Activated CD8-positive, alpha-beta memory T cell treated with anti-CD3 and anti-CD28 coated beads, Interleukin-2, amount 10 ng/mL, durations not matched to agents 7 days and 5 days (primary cell): ENCODE data around the gene DAZAP2. TPM values are rescaled to one million over a fixed set of nuclear protein-coding genes. Genes with fewer than 3 reads are reported as not detected.
A peak's percentile ranks its signal among the peaks of the same experiment; 100 is the strongest.
"Not testable (repeated sequence)": the region's sequence is repeated elsewhere in the genome, so short reads cannot be mapped to it uniquely, and the experiment has no call there.

Experiments
- ATAC-seq: fragments of 150-1000 bp; cut with Tn5 transposase; one replicate; pipeline ENCODE4 v1.10.0; 2021; ENCODE audit warnings: moderate library complexity
- CTCF ChIA-PET: fragments of 350-600 bp; sonication (Branson Sonifier 250); formaldehyde crosslinking; loops from one replicate; lab custom pipeline; 2021; ENCODE audit warnings: antibody characterized with exemption; lab: Charles Lee
- DNase-seq: peaks from one replicate; pipeline ENCODE4 v3.0.0-alpha.2; 2020
- H3K27ac Mint-ChIP-seq: one replicate; pipeline ENCODE4 v1.8.0; 2021; ENCODE audit warnings: mild to moderate bottlenecking, mixed read lengths
- H3K27me3 Mint-ChIP-seq: one replicate; pipeline ENCODE4 v1.8.0; 2021; ENCODE audit warnings: mixed read lengths
- H3K36me3 Mint-ChIP-seq: one replicate; pipeline ENCODE4 v1.8.0; 2021; ENCODE audit warnings: mild to moderate bottlenecking, mixed read lengths
- H3K4me1 Mint-ChIP-seq: one replicate; pipeline ENCODE4 v1.8.0; 2021; ENCODE audit warnings: mixed read lengths
- H3K4me3 Mint-ChIP-seq: one replicate; pipeline ENCODE4 v1.8.0; 2021; ENCODE audit warnings: mild to moderate bottlenecking, moderate library complexity, mixed read lengths
- H3K9me3 Mint-ChIP-seq: one replicate; pipeline ENCODE4 v1.8.0; 2022; ENCODE audit warnings: low read depth, mixed read lengths
- total RNA-seq, 2 experiments: library from RNA; stranded (reverse); gene quantifications; one replicate each; pipeline ENCODE4 v1.2.3, GENCODE V29; 2021

DAZAP2 gene
- total RNA-seq, 2 experiments from 2014 or later = 174 to 181 TPM

DNA sequence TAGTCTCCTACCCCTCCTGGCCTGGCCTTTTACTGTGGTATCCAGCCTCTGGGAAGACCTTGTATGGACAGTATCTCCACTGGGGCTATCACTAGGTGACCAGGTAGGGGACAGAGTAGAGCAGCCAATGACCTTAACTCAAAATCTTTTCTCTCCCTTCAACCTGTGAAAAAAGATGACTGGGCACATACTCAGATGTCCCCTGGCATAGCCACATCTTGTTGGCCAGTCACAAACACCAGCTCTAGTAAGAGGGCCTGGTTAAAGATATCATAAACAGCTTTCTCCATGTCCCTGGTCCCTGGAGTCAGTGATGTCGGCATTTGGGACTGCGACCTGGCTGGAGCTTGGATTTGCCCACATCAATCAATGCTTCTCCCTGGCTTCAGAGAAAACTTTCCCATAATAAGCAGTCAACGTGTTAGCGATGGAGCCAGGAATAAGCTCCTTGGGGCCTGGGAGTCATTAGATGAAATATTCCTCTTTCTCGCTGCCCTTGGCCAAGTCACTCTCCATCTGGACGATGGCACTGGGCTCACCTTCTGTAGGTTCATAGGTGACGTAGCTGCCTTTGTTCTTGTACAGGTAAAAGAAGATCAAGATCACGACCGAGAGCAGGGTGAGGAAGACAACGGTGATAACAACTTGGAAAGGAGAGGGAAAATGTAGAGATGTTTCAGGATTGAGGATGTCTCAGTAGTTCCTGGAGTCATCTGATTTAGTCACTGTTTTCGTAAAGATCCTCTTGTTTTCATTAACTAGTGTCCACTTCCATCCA, 7.0 kb downstream of the DAZAP2 start:
- peaks cover 47% of the 10 kb centered on the region for H3K4me1 Mint-ChIP-seq
- no peaks in the 10 kb centered on the region for H3K27me3 Mint-ChIP-seq
- H3K27ac Mint-ChIP-seq = peak overlapping the region; percentile 85
- DNase-seq (no peak), ATAC-seq (no peak)
- H3K4me3 Mint-ChIP-seq = no peak overlapping the region
- CTCF ChIA-PET = interaction anchor here (0.7 to 2.4 kb wide), 4 partner anchors 17 to 480 kb away, joined by 3 to 10 read pairs (median 6); no protein-coding TSS in a partner anchor
- no peaks in the 10 kb centered on the region for H3K9me3 Mint-ChIP-seq
- H3K36me3 Mint-ChIP-seq = peaks cover 35% of the 10 kb centered on the region

DNA sequence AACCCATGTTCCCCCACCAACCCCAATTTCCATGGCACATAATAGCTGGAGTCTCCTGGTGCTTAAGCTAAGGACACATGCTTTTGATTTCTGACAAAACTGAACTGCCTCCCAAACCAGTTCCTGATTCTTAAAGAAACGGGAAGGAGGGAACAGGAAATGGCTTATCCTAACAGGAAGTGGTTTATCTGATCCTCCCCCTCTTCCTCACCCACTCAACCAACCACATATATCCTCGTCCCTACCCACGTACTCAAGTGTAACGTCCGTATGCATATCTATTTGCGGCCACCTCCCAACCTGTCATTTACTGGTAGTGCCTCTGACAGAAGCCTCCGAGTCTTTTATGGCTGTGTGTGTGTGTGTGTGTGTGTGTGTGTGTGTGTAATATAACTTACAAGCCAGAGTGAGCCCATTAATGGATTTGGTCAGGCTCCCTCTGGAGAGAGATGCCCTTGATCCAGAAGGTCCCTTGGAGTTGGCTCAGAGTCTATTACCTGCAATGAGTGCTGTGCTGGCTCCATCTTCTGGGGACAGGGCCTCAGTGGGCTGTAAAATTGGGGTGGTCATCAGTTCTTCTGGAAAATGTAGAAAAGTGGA, 7.7 kb downstream of the DAZAP2 start:
- Mint-ChIP-seq H3K27me3 (no peaks in the 10 kb centered on the region), H3K4me1 (peaks cover 42% of the 10 kb centered on the region), H3K4me3 (peak overlapping the region; percentile 11), H3K27ac (peak overlapping the region; percentile 85), H3K36me3 (peaks cover 28% of the 10 kb centered on the region), H3K9me3 (no peaks in the 10 kb centered on the region)
- CTCF ChIA-PET = interaction anchor here (1.4 to 2.4 kb wide), 3 partner anchors 16 to 481 kb away, joined by 3 to 10 read pairs (median 9); no protein-coding TSS in a partner anchor
- ATAC-seq = peak; percentile 72
- DNase-seq = peak; percentile 60

DNA sequence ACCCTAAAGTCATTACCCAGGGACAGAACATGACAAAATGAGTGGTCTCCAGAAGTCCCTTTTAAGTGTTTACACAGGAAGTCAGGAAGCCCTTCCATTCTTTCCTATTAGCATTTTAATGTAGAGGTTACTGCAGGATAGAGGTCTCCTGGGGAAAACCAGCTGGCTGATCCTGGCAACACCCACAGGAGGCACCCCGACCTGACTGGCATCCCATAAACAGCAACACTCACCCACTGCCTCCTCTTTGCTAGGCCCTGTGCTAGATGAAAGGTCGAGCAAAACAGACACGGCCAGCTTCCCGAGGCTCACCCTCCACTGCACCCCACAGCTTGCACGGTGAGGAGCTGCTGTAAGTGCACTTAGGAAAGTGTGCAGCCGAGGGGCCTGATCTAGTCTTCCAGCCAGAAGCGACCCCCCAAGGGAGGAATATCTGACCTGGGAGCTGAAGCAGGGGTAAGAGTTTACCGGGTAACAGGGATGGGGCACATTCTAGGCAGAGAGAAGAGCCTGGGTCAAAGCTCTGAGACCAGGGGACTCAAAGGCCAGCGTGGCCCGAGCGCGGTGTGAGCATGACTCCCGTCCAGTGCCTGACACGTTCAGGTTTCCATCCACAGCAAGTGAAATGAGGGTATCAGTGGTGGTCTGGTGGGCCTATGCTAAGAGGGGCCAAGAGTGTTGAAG, 9.0 kb downstream of the DAZAP2 start:
- no peak overlapping the region for H3K4me3 Mint-ChIP-seq
- CTCF ChIA-PET = no interaction called here

DNA sequence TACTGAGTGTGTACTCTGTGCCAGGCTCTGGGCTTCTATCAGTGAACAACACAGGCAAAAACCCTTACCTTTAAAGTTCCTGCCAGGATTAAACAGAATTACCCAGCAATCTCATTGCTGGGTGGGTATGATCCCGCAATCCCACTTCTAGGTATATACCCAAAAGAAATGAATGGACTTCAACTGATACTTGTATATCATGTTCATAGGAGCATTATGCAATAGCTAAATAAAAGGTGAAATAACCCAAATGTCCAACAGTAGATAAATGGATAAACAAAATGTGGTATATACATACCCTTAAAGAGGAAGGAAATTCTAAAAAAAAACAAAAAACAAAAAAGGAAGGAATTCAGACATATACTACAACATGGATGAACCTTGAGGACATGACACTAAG, 14.7 kb downstream of the DAZAP2 start:
- DNase-seq (no peak), ATAC-seq (no peak)
- Mint-ChIP-seq H3K36me3 (peaks cover 1% of the 10 kb centered on the region), H3K4me3 (no peak overlapping the region), H3K27ac (no peak overlapping the region), H3K27me3 (no peaks in the 10 kb centered on the region), H3K9me3 (no peaks in the 10 kb centered on the region), H3K4me1 (peaks cover 4% of the 10 kb centered on the region)
- CTCF ChIA-PET = interaction anchor here (0.7 to 1.8 kb wide), 15 partner anchors 10 to 488 kb away, joined by 3 to 14 read pairs (median 4); partner anchors contain the start of genes DAZAP2, POU6F1 and SLC11A2

More for the DNA sequence above, 9.0 kb downstream of the DAZAP2 start:
- no peak for ATAC-seq
- no peaks in the 10 kb centered on the region for H3K27me3 Mint-ChIP-seq
- H3K9me3 Mint-ChIP-seq = no peaks in the 10 kb centered on the region
- DNase-seq = no peak
- peaks cover 37% of the 10 kb centered on the region for H3K4me1 Mint-ChIP-seq
- peaks cover 19% of the 10 kb centered on the region for H3K36me3 Mint-ChIP-seq
- H3K27ac Mint-ChIP-seq = no peak overlapping the region

DNA sequence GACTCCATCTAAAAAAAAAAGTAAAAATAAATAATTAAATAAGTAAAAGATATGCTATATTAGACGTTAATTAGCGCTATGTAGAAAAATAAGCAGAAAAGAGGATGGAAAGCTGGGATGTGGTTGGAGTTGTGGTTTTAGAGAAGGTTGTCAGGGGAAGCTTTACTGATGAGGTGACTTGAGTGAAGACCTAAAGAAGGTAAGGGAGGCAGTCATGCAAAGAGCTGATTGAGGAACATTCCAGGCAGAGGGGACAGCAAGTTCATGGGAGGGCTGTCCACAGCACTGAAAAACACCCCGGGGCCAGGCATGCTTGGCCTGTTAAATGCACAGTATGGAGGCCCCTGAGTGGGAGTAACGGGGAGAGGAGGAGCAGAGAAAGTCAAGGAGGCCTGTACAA, 15.9 kb downstream of the DAZAP2 start:
- Mint-ChIP-seq H3K4me1 (peaks cover 3% of the 10 kb centered on the region), H3K4me3 (no peak overlapping the region), H3K36me3 (no peaks in the 10 kb centered on the region), H3K9me3 (no peaks in the 10 kb centered on the region), H3K27ac (no peak overlapping the region), H3K27me3 (no peaks in the 10 kb centered on the region)
- DNase-seq (no peak), ATAC-seq (no peak)
- CTCF ChIA-PET = interaction anchor here (1.1 kb wide), 1 partner anchor 17 kb away, joined by 3 read pairs; no protein-coding TSS in a partner anchor

DNA sequence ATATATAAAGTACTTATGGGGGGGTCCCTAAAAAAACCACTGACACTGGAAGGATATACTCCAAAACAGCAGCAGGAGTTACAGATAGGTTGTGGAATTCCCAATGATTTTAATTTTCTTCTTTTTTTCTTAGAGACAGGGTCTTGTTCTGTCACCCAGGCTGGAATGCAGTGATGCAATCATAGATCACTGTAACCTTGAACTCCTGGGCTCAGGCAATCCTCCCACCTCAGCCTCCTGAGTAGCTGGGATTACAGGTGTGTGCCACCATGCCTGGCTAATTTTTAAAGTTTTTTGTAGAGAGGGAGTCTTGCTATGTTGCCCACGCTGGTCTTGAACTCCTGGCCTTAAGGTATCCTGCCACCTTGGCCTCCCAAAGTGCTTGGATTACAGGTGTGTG, 21.0 kb downstream of the DAZAP2 start:
- H3K27me3 Mint-ChIP-seq, H3K9me3 Mint-ChIP-seq, H3K27ac Mint-ChIP-seq, H3K36me3 Mint-ChIP-seq, H3K4me1 Mint-ChIP-seq, ATAC-seq, H3K4me3 Mint-ChIP-seq, DNase-seq: not testable (repeated sequence)
- CTCF ChIA-PET = interaction anchor here (1.4 kb wide), 1 partner anchor 90 kb away, joined by 3 read pairs; no protein-coding TSS in a partner anchor

DNA sequence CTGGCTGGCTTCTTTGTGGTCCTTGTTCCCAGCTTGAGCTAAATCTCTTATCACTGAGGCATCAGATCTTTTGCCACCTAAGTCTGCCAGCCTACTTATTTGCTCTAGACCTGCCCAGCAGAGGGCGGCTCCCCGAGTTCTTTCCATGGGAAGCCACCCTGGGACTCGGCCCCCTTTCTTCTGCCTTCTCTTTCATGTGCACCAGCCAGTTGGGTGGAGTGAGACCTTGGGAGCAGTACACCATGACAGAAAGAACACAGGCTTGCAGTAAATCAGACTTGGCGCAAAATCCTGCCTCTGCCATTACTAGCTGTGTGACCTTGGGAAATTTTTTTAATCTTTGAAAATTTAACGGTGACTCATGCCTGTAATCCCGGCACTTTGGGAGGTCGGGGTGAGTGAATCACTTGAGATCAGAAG, 24.1 kb downstream of the DAZAP2 start:
- CTCF ChIA-PET = interaction anchor here (0.6 to 3.6 kb wide), 9 partner anchors 8 to 251 kb away, joined by 3 to 34 read pairs (median 4); partner anchors contain the start of genes DAZAP2 and POU6F1
- H3K4me3 Mint-ChIP-seq = no peak overlapping the region
- peaks cover 14% of the 10 kb centered on the region for H3K4me1 Mint-ChIP-seq
- ATAC-seq (peak; percentile 31), DNase-seq (peak; percentile 51)
- H3K27me3 Mint-ChIP-seq = no peaks in the 10 kb centered on the region
- no peak overlapping the region for H3K27ac Mint-ChIP-seq
- no peaks in the 10 kb centered on the region for H3K9me3 Mint-ChIP-seq
- peaks cover 2% of the 10 kb centered on the region for H3K36me3 Mint-ChIP-seq

DNA sequence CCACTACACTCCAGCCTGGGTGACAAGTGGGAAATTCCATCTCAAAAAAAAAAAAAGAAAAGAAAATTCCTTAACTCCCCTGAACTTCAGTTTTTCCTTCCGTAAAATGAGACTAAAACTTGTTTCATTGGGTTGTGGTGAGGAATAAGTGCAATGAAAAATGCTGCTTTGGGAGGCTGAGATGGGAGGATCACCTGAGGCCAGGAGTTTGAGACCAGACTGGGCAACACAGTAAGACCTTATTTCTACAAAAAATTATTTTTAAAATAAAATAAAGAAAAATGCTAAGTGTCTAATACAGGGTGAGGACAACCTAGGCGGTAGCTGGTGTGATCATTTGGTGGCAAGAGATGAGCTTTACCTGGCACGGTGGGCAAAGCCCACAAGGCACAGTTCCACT, 24.7 kb downstream of the DAZAP2 start:
- H3K27me3 Mint-ChIP-seq = peaks cover 4% of the 10 kb centered on the region
- CTCF ChIA-PET = interaction anchor here (1.0 to 3.6 kb wide), 7 partner anchors 10 to 89 kb away, joined by 3 to 34 read pairs (median 9); partner anchors contain the start of gene DAZAP2
- H3K36me3 Mint-ChIP-seq = peaks cover 2% of the 10 kb centered on the region
- no peak for ATAC-seq
- DNase-seq = no peak
- no peak overlapping the region for H3K27ac Mint-ChIP-seq
- H3K4me1 Mint-ChIP-seq = peaks cover 14% of the 10 kb centered on the region
- no peak overlapping the region for H3K4me3 Mint-ChIP-seq
- no peaks in the 10 kb centered on the region for H3K9me3 Mint-ChIP-seq

DNA sequence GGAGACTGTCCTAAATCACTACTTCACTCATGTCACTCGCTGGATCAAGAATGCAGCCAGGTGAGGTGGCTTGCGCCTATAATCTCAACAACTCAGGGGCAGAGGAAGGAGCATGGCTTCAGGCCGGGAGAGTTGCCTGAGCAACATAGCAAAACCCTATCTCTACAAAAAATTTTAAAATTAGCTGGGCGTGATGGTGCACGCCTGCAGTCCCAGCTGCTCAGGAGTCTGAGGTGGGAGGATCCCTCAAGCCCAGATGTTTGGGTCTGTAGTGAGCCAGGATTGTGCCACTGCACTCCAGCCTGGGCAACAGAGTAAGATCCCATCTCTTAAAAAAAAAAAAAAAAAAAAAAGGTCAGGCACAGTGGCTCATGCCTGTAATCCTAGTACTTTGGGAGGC, 25.7 kb downstream of the DAZAP2 start:
- Mint-ChIP-seq H3K36me3 (peaks cover 2% of the 10 kb centered on the region), H3K9me3 (no peaks in the 10 kb centered on the region), H3K4me3 (no peak overlapping the region), H3K27me3 (peaks cover 9% of the 10 kb centered on the region), H3K4me1 (peaks cover 19% of the 10 kb centered on the region), H3K27ac (no peak overlapping the region)
- CTCF ChIA-PET = interaction anchor here (0.6 to 3.6 kb wide), 8 partner anchors 11 to 1922 kb away, joined by 3 to 34 read pairs (median 4); partner anchors contain the start of gene DAZAP2
- ATAC-seq = no peak
- no peak for DNase-seq

DNA sequence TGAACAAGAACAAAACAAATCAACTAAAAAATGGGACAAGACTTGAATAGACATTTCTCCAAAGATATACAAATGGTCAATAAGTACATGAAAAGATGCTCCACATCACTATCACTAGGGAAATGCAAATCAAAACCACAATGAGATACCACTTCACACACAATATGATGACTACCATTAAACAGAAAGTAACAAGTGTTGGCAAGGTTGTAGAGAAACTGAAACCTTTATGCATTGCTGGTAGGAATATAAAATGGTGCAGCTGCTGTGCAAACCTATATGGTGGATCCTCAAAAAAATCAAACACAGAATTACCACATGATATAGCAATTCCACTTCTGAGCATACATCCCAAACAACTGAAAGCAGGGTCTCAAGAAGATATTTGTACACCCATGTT, 26.4 kb downstream of the DAZAP2 start:
- peak; percentile 79 for ATAC-seq
- peak overlapping the region; percentile 83 for H3K27ac Mint-ChIP-seq
- H3K4me1 Mint-ChIP-seq = peaks cover 22% of the 10 kb centered on the region
- peaks cover 12% of the 10 kb centered on the region for H3K27me3 Mint-ChIP-seq
- CTCF ChIA-PET = interaction anchor here (0.7 kb wide), 1 partner anchor 1173 kb away, joined by 3 read pairs; no protein-coding TSS in a partner anchor
- peak overlapping the region; percentile 50 for H3K4me3 Mint-ChIP-seq
- DNase-seq = no peak
- H3K9me3 Mint-ChIP-seq = no peaks in the 10 kb centered on the region
- H3K36me3 Mint-ChIP-seq = peaks cover 2% of the 10 kb centered on the region

DNA sequence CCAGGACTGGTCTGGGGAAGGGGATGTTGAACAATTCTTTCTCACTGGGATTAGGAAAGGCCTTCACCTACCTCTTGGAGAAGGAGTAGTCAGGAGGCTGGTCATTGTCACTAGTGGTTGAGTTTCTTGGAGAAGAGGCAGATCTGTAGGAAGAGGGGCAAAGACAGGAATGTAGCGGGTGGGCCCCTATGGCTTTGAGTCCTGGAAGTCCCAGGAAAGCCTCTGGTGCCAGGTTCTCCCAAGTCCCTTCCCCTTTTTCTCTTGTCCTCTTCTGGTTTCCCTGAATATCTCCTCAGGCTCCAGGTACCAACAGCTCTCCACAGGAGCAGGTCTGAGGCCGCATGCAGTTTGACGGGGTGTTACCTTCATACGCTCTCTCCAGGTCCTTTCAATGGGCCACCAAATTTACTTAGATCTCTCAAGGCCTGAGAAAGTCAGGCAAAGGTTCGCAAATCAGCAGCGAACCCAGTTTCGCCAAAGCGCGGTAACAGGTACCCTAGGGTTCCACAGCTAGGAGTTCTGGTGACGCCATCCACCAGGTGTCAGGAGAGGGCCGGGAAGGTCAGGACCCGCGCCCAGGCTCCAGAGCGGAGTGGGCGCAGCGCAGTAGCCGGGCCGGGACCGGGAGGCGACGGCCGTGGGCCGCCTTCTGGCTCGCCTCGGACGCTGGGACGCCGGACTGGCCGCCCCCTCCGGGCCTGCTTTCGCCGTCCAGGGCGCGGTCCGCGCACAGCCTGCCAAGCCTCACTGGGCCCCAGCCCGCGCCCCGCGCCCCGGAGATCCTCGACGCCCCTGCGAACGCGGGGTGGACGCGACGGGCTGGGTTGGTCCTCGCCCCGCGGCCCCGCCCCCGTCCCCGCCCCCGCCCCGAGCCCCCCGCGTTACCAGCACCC, 30.8 kb downstream of the DAZAP2 start:
- peak overlapping the region; percentile 23 for H3K27ac Mint-ChIP-seq
- ATAC-seq (peak; percentile 53), DNase-seq (peak; percentile 64)
- peak overlapping the region; percentile 66 for H3K4me3 Mint-ChIP-seq
- H3K4me1 Mint-ChIP-seq = peaks cover 29% of the 10 kb centered on the region
- CTCF ChIA-PET = interaction anchor here (0.6 to 3.4 kb wide), 20 partner anchors 8 to 174 kb away, joined by 3 to 81 read pairs (median 4); partner anchors contain the start of gene POU6F1
- H3K36me3 Mint-ChIP-seq = peaks cover 2% of the 10 kb centered on the region
- H3K27me3 Mint-ChIP-seq = peaks cover 31% of the 10 kb centered on the region
- H3K9me3 Mint-ChIP-seq = no peaks in the 10 kb centered on the region
